Measurements from ENCODE around the gene DYNC1I1.

DNA sequence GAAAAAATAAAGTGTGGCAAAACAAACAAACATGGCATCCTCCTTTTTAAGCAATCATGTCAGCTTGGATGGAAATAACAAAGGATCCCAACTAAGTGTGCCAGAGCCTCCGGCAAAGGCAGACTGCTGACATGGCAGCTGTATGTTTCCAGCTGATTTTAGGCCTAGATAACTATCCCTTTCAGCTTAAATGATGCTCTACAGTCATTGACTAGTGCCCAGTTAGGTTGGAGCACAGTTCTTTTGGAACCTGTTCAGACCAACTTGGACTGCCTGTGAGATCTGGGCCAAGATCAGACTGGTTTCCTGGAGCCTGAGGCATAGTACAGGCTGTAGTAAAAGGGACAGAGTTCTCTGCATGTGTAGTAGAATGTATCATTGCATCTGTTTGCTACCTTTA is 128.7 kb downstream of the DYNC1I1 start:
- TF ChIP-seq GATA2 (IDR thresholded peaks at IDR 0.05; ENCODE audit: low read depth, low read length) (peak; percentile 98), GATA3 (IDR thresholded peaks at IDR 0.05; ENCODE audit: low read depth, low read length) (peak; percentile 96)
